GM12892 (cell line): Measurements from ENCODE around the gene MACROD1.

ENCODE experiments used
- POLR2A ChIP-seq: IDR thresholded peaks from 2 replicates; pipeline ENCODE4 v1.6.1; 2011; ENCODE audit warnings: low read depth, low read length, control low read depth
- POLR2AphosphoS5 ChIP-seq: IDR thresholded peaks from 2 replicates; pipeline ENCODE4 v1.6.1; 2011; ENCODE audit warnings: low read depth, low read length, control low read depth
- TAF1 ChIP-seq: IDR thresholded peaks from 2 replicates; pipeline ENCODE4 v1.6.1; 2011; ENCODE audit warnings: low read depth, mild to moderate bottlenecking, control low read depth, low read length, borderline replicate concordance

- TF ChIP-seq POLR2A (no peak), POLR2AphosphoS5 (no peak), TAF1 (no peak)
Measured at GRCh38 chr11:64004590-64004984, 161.3 kb downstream of the MACROD1 start.
